CD4-positive, alpha-beta T cell treated with Interferon alpha-2 for 1 hour (primary cell): ENCODE data around the gene POLE3.
"Not testable (repeated sequence)": the region's sequence is repeated elsewhere in the genome, so short reads cannot be mapped to it uniquely, and the experiment has no call there.

Experiments
- DNase-seq, 2 donors: peaks; one replicate each; pipeline ENCODE4 v3.0.0-alpha.2; 2020 to 2022

The POLE3 gene

DNA sequence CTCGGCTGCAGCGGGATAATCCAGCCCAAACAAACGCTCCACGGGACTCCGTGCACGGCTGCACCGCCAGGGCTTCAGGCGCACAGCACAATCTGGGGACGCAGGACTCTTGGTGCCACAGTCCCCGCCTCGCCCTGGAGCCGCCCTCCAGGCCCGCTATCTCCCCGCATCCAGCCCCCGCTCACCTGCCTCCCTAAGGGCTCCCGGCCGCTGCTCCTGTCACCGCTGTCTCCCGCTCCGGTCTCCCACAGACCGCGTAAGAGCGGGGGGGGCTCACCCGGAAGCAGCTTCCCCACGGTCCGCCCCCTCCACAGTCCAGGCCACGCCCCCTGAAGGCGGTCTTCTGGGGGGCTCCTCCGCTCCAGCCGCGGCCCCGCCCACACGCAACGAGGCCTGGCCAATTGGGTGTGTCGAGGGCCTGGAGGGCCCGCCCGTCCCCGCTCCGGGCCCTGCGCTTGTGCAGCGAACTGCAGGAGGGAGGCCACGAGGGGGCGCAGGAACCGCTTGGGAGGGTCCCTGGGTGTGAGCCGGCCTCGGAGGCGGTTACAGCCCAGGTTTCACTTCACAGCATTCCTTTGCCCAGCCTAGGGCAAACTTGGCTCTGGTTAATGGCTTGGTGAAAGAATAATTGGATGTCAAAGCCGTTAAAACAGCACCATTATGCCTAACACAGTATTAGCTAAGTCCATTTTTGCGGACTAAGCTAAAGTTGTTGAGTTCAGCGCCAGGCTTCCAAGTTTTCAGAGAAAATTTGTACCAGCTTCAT is 9.3 kb downstream of the POLE3 start, which contains the start of gene ALAD:
Gene ALAD, minus strand, starts transcription at position 258 of the 766 bp plus-strand sequence. CDS start 7,725 bp downstream, outside the sequence.
- DNase-seq, result peak; percentile 99

- DNase-seq, result no peak
Measured at GRCh38 chr9:113399646-113400200, 10.8 kb downstream of the POLE3 start.

GRCh38 chr9:113398796-113399195 is 11.7 kb downstream of the POLE3 start:
- DNase-seq, result no peak

- DNase-seq, result no peak
Measured at GRCh38 chr9:113397203-113397631, 13.3 kb downstream of the POLE3 start.

DNA sequence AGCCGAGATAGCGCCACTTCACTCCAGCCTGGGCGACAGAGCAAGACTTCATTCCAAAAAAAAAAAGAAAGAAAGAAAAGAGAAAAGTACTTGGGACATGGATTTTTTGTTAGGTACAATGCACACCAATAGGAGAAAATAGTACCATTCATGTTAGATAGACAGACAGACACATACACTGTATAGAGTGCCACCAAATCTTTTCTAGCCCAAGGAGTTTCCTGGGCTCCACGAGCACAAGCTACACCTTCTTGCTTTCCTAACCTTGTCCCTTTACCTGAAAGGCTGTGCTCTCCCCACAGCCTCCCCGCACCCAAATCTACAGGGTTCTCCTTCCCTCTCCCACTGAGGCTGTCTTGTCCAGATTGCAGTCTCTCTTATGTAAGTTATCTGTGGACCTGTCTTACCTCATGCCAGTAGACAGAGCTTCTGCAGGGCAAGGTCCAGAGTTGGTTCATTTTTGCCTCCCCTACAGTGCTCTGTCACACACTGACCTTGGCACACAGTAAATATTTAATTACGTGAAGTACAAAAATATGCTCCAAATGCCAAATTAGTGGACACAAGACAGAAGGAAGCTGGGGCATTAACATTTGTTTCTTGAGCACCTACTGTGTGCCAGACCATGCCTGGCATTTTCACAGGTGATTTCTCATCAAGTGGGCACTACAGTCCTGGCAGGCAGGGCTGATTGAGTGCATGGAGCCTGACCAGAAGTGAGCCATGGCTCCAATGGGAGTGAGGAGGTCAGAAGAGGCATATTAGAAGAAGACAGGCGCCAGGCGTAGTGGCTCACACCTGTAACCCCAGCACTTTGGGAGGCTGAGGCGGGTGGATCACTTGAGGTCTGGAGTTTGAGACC is 15.2 kb downstream of the POLE3 start:
- no peak for DNase-seq

DNA sequence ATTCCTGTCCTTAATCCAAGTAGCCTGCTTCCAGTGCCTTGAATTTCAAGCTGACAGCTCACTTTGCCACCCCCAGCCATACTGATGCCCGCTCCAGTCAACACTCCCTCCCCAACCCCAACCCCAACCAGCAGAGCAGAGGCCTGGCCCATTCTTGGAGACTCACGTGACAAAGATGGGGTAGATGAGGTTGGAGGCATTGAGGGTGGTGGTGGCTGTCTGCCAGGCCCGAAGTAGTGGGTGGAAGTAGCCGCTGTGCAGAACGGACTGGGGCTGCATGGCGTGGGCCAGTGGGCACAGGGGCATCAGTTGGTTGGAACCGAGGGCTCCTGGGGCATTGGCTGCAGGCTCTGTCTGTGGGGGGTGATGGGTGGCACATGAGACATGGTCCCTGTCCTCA is 17.2 kb downstream of the POLE3 start:
- no peak for DNase-seq

GRCh38 chr9:113391917-113392316 is 18.6 kb downstream of the POLE3 start:
- DNase-seq, result no peak

DNA sequence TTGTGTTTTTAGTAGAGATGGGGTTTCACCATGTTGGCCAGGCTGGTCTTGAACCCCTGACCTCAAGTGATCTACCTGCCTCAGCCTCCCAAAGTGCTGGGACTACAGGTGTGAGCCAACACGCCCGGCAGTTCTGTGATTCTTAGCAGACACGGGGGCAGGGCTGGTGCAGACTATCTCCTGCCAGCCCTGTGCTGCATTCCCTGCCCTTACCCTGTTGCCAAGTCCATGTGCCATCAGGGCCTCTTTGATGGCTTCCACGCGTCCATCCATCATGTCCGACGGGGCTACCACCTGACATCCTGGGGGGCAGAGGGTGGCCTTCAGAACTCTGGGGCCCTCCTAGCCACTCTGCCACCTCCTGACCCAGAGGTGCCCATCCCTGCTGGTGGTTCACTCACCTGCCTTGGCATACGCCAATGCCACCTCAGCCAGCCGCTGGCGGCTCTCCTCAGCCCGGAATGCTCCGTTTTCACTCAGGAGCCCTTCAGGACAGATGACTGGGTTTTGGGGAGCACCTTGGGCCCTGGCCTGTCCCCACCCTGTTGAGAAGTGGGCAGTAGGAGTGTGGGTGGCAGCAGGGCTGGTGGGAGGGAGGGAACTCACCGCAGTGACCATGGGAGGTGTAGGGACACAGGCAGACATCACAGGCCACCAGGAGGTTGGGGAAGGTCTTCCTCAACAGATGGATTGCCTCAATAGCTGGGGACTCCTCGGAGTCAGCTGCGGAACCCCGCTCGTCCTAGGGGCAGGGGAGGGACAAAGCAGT is 20.1 kb downstream of the POLE3 start:
- DNase-seq, result no peak

GRCh38 chr9:113389451-113389850 is 21.0 kb downstream of the POLE3 start:
- DNase-seq, result no peak

DNA sequence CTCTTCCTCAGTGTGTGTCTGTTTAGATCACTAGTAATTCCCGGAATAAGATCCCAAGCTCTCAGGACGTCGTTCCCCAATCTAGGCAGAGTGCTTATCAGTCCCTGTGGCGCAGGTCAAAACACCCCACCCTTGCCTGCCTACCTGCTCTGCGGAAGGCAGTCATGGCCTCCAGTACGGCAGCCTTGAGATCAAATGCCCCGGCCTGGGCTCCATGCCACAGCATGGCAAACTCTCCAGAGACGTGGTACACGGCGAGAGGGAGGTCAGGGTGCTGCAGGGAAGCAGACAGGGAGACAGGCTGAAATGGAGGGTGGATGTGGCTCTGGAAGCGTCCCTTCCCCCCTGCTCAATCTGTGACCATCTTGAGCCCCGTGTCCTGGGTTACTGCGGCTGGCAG is 21.6 kb downstream of the POLE3 start:
- no peak for DNase-seq

- no peak for DNase-seq
Measured at GRCh38 chr9:113387560-113388230, 22.8 kb downstream of the POLE3 start.

- no peak for DNase-seq
Measured at GRCh38 chr9:113386571-113387393, 23.7 kb downstream of the POLE3 start.

DNA sequence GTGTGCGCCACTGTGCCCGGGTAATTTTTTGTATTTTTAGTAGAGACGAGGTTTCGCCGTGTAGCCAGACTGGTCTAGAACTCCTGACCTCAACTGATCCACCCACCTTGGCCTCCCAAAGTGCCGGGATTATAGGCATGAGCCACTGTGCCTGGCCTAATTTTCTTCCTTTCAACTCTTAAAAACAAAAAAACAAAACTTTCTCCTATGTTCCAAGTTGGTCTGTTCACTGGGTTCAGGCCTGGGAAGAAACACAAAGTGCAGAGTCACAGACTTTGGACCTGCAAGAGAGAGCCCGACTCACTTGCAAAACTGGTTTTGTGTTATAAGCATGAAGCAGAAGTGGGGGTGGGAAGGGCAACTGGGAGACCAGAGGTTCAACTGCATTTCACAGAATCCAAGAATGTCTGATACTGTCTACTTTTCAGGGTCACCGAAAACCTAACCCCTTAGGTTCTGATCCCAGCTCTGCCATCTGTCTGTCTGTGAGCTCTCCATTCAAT is 28.5 kb downstream of the POLE3 start:
- DNase-seq, result no peak

DNA sequence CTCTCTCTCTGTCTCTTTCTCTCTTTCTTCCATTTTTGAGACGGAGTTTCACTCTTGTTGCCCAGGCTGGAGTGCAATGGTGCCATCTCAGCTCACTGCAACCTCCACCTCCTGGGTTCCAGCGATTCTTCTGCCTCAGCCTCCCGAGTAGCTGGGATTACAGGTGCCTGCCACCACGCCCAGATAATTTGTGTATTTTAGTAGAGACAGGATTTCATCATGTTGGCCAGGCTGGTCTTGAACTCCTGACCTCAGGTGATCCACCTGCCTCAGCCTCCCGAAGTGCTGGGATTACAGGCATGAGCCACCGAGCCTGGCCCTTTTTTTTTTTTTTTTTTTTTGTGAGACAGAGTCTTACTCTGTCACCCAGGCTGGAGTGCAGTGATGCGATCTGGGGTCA is 29.0 kb downstream of the POLE3 start:
- DNase-seq, result not testable (repeated sequence)

- no peak for DNase-seq
Measured at GRCh38 chr9:113380869-113381378, 29.6 kb downstream of the POLE3 start.

- not testable (repeated sequence) for DNase-seq
Measured at GRCh38 chr9:113379829-113380210, 30.7 kb downstream of the POLE3 start.

- DNase-seq, result not testable (repeated sequence)
Measured at GRCh38 chr9:113379094-113379828, 31.2 kb downstream of the POLE3 start.

DNA sequence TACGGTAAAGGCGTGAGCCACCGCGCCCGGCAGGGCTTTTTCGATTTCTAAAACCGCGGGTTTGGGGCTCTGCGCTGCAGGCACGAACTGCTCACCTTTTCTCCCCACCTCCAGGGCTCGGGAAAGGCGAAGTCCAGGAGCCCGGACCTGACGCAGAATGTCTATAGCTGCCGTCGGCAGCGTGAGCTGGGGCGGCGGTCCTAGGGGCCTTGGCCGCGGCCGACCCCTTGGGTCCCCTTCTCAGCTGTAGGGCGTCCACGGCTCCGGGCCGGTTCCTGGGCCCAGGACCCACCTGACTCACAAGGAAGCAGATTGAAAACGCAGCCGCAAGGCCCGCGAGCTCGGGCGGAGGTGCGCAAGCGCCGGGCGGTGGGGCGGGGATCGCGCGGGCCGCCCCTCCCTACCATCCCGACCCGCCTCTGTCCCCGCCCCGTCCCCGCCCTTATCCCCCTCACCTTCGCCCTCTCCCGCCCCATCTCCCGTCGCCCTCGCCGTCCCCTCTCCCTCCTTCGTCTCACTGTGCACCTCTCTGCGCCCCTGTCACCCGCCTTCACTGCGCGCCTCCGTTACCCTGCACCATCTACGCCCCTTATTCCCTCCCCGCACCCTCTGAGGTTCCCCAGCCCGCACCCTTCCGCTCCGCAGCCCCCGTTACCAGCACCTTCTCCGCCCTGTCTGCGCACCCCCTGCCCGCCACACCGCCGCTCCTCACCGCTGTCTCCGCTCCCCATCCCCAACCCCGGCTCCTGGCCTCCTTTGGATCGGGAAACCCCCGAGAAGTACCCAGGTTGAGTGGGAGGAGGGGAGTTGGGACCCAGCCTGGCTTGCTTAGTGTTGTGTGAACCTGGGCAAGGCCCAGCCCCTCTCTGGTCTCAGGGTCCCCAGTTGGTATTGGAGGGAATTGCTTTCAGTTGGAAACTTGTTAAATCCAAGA is 33.6 kb downstream of the POLE3 start, which contains the start of gene HDHD3:
Gene HDHD3, minus strand, starts transcription at position 353 of the 934 bp plus-strand sequence. CDS start 2,632 bp downstream, outside the sequence.
- DNase-seq, result peak; percentile 78 to 88
